WTC11 (cell line): ENCODE measurements around the gene FKBP1A. TPM values are rescaled to one million over a fixed set of nuclear protein-coding genes. Genes with fewer than 3 reads are reported as not detected.

ENCODE experiments used
- ATAC-seq: fragments of 200-7000 bp; cut with Tn5 transposase; 2 replicates; pipeline ENCODE4 v1.10.0; 2021; ENCODE audit warnings: mild to moderate bottlenecking, moderate library complexity
- CTCF ChIA-PET: fragments of 300-600 bp; sonication (Branson Sonifier 250); formaldehyde crosslinking; loops from one replicate; lab custom pipeline; 2021; ENCODE audit warnings: antibody characterized with exemption; lab: Charles Lee
- POLR2A ChIA-PET: fragments of 350-600 bp; sonication (Branson Sonifier 250); formaldehyde crosslinking; loops from one replicate; lab custom pipeline; 2021; ENCODE audit warnings: antibody characterized with exemption; lab: Charles Lee
- DNase-seq: peaks from one replicate; pipeline ENCODE4 v3.0.0; 2021; ENCODE audit warnings: low spot score
- H3K27ac Mint-ChIP-seq: 2 replicates; pipeline ENCODE4 v1.8.0; 2021; ENCODE audit warnings: mixed read lengths
- H3K27me3 Mint-ChIP-seq: 2 replicates; pipeline ENCODE4 v1.8.0; 2021; ENCODE audit warnings: low read depth, mild to moderate bottlenecking, moderate library complexity, mixed read lengths
- H3K36me3 Mint-ChIP-seq: 2 replicates; pipeline ENCODE4 v1.8.0; 2021; ENCODE audit warnings: mixed read lengths
- H3K4me1 Mint-ChIP-seq: 2 replicates; pipeline ENCODE4 v1.8.0; 2022; ENCODE audit warnings: mixed read lengths
- H3K4me3 Mint-ChIP-seq: 2 replicates; pipeline ENCODE4 v1.8.0; 2021; ENCODE audit warnings: mild to moderate bottlenecking, moderate library complexity, mixed read lengths
- H3K9me3 Mint-ChIP-seq: 2 replicates; pipeline ENCODE4 v1.8.0; 2021; ENCODE audit warnings: mixed read lengths
- CREM ChIP-seq: sonication (generic); formaldehyde crosslinking; IDR thresholded peaks from 2 replicates; pipeline ENCODE4 v1.8.1; 2022; ENCODE audit warnings: mild to moderate bottlenecking, missing genetic modification reagents, moderate library complexity
- ELF4 ChIP-seq: sonication (generic); formaldehyde crosslinking; IDR thresholded peaks from 2 replicates; pipeline ENCODE4 v1.8.1; 2022; ENCODE audit warnings: low read depth, mild to moderate bottlenecking, moderate library complexity, missing genetic modification reagents
- ETV6 ChIP-seq: sonication (generic); formaldehyde crosslinking; IDR thresholded peaks from 2 replicates; pipeline ENCODE4 v1.8.1; 2022; ENCODE audit warnings: mild to moderate bottlenecking, missing genetic modification reagents
- FOXP1 ChIP-seq: sonication (generic); formaldehyde crosslinking; IDR thresholded peaks from 2 replicates; pipeline ENCODE4 v1.8.0; 2022; ENCODE audit warnings: missing genetic modification reagents, mild to moderate bottlenecking, moderate library complexity, borderline replicate concordance
- JAZF1 ChIP-seq: fragments of 250-450 bp; sonication (Bioruptor Pico); IDR thresholded peaks from 2 replicates; pipeline ENCODE4 v1.9.0; 2021; ENCODE audit warnings: moderate library complexity, mild to moderate bottlenecking, inconsistent platforms
- JUN ChIP-seq: sonication (generic); formaldehyde crosslinking; IDR thresholded peaks from 2 replicates; pipeline ENCODE4 v1.8.0; 2023; ENCODE audit warnings: mild to moderate bottlenecking, missing genetic modification reagents
- NR2C2 ChIP-seq: sonication (generic); formaldehyde crosslinking; IDR thresholded peaks from 2 replicates; pipeline ENCODE4 v1.8.0; 2022; ENCODE audit warnings: mild to moderate bottlenecking, missing genetic modification reagents
- RELA ChIP-seq: sonication (generic); formaldehyde crosslinking; IDR thresholded peaks from 2 replicates; pipeline ENCODE4 v1.8.1; 2022; ENCODE audit warnings: missing genetic modification reagents, mild to moderate bottlenecking, borderline replicate concordance
- SMAD4 ChIP-seq: sonication (generic); formaldehyde crosslinking; IDR thresholded peaks from 2 replicates; pipeline ENCODE4 v1.8.0; 2022; ENCODE audit warnings: mild to moderate bottlenecking, missing genetic modification reagents
- TEAD4 ChIP-seq: sonication (generic); formaldehyde crosslinking; IDR thresholded peaks from 2 replicates; pipeline ENCODE4 v1.8.0; 2022; ENCODE audit warnings: mild to moderate bottlenecking, missing genetic modification reagents
- ZNF317 ChIP-seq: sonication (generic); formaldehyde crosslinking; IDR thresholded peaks from 2 replicates; pipeline ENCODE4 v1.8.1; 2023; ENCODE audit warnings: low read depth, mild to moderate bottlenecking, moderate library complexity, missing genetic modification reagents, borderline replicate concordance
- ZNF396 ChIP-seq: fragments of 250-450 bp; sonication (Bioruptor Pico); IDR thresholded peaks from 2 replicates; pipeline ENCODE4 v1.8.0; 2021; ENCODE audit warnings: mild to moderate bottlenecking, moderate library complexity, borderline replicate concordance
- total RNA-seq: library from RNA; stranded (reverse); gene quantifications from 3 replicates; pipeline ENCODE4 v1.2.3, GENCODE V29; 2021
- TF ChIP-seq, protein P1 (sequence below): sonication (generic); formaldehyde crosslinking; IDR thresholded peaks from 2 replicates; pipeline ENCODE4 v1.8.1; 2022; ENCODE audit warnings: mild to moderate bottlenecking, moderate library complexity, missing genetic modification reagents
- TF ChIP-seq, protein P2 (sequence below): fragments of 250-450 bp; sonication (Bioruptor Pico); IDR thresholded peaks from 2 replicates; pipeline ENCODE4 v1.9.0; 2021; ENCODE audit warnings: mild to moderate bottlenecking, borderline replicate concordance
- TF ChIP-seq, protein P3 (sequence below): fragments of 250-450 bp; sonication (Bioruptor Pico); IDR thresholded peaks from 2 replicates; pipeline ENCODE4 v1.8.0; 2021; ENCODE audit warnings: mild to moderate bottlenecking
- TF ChIP-seq, protein P4 (sequence below): sonication (generic); formaldehyde crosslinking; IDR thresholded peaks from 2 replicates; pipeline ENCODE4 v1.8.1; 2022; ENCODE audit warnings: missing genetic modification reagents, borderline replicate concordance
- TF ChIP-seq, protein P5 (sequence below): sonication (generic); formaldehyde crosslinking; IDR thresholded peaks from 2 replicates; pipeline ENCODE4 v1.8.0; 2022; ENCODE audit warnings: missing genetic modification reagents

Gene FKBP1A
- total RNA-seq, 1 experiment from 2014 or later, result 218 TPM

DNA sequence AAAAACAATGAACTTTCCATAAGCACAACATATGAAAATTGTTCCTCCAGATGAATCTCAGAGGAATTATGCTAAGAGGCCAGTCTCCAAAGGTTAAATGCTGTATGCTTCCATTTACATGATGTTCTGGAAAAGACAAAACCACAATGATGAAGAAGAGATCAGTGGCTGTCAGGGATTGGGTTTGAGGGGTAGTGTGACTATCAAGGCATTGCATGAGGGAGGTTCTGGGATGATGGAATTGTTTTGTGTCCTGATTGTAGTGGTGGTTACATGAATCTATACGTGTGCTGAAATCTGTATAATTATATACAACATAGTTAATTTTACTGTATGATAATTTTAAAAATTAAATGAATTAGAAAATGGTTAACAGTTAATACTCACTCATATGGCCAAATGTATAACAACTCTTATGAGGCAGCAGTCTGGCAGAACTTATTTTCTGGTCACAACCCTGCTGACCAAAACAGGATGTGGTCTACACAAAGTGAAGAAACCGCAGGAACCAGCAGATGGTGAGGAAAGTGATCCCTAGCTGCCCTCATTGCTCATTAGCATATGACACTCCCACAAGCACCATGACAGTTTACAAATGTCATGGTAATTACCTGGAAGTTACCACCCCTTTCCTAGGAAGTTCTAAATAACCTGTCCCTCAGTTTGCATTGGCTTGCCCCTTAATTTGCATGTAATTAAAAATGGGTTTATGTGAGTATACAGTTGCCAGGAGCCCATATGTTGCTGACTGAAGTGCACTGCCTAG, 41.9 kb upstream of the FKBP1A start:
- POLR2A ChIA-PET, result no interaction called here
- H3K27me3 Mint-ChIP-seq, result no peaks in the 10 kb centered on the region
- H3K4me3 Mint-ChIP-seq, result no peak overlapping the region

More for the DNA sequence above, 41.9 kb upstream of the FKBP1A start:
- no peak for TF ChIP-seq ELF4 (CRISPR knock-in tag)
- TF ChIP-seq, protein P1, sequence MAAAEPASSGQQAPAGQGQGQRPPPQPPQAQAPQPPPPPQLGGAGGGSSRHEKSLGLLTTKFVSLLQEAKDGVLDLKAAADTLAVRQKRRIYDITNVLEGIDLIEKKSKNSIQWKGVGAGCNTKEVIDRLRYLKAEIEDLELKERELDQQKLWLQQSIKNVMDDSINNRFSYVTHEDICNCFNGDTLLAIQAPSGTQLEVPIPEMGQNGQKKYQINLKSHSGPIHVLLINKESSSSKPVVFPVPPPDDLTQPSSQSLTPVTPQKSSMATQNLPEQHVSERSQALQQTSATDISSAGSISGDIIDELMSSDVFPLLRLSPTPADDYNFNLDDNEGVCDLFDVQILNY (CRISPR knock-in tag), result no peak
- TF ChIP-seq JUN, result no peak
- no peak for TF ChIP-seq ZNF317 (CRISPR knock-in tag)
- no peak for TF ChIP-seq ZNF396 (CRISPR knock-in tag)
- no peak for TF ChIP-seq ETV6
- TF ChIP-seq, protein P2, sequence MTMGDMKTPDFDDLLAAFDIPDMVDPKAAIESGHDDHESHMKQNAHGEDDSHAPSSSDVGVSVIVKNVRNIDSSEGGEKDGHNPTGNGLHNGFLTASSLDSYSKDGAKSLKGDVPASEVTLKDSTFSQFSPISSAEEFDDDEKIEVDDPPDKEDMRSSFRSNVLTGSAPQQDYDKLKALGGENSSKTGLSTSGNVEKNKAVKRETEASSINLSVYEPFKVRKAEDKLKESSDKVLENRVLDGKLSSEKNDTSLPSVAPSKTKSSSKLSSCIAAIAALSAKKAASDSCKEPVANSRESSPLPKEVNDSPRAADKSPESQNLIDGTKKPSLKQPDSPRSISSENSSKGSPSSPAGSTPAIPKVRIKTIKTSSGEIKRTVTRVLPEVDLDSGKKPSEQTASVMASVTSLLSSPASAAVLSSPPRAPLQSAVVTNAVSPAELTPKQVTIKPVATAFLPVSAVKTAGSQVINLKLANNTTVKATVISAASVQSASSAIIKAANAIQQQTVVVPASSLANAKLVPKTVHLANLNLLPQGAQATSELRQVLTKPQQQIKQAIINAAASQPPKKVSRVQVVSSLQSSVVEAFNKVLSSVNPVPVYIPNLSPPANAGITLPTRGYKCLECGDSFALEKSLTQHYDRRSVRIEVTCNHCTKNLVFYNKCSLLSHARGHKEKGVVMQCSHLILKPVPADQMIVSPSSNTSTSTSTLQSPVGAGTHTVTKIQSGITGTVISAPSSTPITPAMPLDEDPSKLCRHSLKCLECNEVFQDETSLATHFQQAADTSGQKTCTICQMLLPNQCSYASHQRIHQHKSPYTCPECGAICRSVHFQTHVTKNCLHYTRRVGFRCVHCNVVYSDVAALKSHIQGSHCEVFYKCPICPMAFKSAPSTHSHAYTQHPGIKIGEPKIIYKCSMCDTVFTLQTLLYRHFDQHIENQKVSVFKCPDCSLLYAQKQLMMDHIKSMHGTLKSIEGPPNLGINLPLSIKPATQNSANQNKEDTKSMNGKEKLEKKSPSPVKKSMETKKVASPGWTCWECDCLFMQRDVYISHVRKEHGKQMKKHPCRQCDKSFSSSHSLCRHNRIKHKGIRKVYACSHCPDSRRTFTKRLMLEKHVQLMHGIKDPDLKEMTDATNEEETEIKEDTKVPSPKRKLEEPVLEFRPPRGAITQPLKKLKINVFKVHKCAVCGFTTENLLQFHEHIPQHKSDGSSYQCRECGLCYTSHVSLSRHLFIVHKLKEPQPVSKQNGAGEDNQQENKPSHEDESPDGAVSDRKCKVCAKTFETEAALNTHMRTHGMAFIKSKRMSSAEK, result no peak
- TF ChIP-seq, protein P3, sequence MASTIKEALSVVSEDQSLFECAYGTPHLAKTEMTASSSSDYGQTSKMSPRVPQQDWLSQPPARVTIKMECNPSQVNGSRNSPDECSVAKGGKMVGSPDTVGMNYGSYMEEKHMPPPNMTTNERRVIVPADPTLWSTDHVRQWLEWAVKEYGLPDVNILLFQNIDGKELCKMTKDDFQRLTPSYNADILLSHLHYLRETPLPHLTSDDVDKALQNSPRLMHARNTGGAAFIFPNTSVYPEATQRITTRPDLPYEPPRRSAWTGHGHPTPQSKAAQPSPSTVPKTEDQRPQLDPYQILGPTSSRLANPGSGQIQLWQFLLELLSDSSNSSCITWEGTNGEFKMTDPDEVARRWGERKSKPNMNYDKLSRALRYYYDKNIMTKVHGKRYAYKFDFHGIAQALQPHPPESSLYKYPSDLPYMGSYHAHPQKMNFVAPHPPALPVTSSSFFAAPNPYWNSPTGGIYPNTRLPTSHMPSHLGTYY (CRISPR knock-in tag), result no peak
- TF ChIP-seq TEAD4, result no peak
- no peak for TF ChIP-seq SMAD4 (CRISPR knock-in tag)
- TF ChIP-seq, protein P4, sequence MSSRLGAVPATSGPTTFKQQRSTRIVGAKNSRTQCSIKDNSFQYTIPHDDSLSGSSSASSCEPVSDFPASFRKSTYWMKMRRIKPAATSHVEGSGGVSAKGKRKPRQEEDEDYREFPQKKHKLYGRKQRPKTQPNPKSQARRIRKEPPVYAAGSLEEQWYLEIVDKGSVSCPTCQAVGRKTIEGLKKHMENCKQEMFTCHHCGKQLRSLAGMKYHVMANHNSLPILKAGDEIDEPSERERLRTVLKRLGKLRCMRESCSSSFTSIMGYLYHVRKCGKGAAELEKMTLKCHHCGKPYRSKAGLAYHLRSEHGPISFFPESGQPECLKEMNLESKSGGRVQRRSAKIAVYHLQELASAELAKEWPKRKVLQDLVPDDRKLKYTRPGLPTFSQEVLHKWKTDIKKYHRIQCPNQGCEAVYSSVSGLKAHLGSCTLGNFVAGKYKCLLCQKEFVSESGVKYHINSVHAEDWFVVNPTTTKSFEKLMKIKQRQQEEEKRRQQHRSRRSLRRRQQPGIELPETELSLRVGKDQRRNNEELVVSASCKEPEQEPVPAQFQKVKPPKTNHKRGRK (CRISPR knock-in tag), result no peak
- no peak for TF ChIP-seq JAZF1 (CRISPR knock-in tag)
- TF ChIP-seq FOXP1 (CRISPR knock-in tag), result no peak
- no peak for TF ChIP-seq RELA (CRISPR knock-in tag)
- no peak for TF ChIP-seq CREM
- TF ChIP-seq NR2C2 (CRISPR knock-in tag), result no peak
- TF ChIP-seq, protein P5, sequence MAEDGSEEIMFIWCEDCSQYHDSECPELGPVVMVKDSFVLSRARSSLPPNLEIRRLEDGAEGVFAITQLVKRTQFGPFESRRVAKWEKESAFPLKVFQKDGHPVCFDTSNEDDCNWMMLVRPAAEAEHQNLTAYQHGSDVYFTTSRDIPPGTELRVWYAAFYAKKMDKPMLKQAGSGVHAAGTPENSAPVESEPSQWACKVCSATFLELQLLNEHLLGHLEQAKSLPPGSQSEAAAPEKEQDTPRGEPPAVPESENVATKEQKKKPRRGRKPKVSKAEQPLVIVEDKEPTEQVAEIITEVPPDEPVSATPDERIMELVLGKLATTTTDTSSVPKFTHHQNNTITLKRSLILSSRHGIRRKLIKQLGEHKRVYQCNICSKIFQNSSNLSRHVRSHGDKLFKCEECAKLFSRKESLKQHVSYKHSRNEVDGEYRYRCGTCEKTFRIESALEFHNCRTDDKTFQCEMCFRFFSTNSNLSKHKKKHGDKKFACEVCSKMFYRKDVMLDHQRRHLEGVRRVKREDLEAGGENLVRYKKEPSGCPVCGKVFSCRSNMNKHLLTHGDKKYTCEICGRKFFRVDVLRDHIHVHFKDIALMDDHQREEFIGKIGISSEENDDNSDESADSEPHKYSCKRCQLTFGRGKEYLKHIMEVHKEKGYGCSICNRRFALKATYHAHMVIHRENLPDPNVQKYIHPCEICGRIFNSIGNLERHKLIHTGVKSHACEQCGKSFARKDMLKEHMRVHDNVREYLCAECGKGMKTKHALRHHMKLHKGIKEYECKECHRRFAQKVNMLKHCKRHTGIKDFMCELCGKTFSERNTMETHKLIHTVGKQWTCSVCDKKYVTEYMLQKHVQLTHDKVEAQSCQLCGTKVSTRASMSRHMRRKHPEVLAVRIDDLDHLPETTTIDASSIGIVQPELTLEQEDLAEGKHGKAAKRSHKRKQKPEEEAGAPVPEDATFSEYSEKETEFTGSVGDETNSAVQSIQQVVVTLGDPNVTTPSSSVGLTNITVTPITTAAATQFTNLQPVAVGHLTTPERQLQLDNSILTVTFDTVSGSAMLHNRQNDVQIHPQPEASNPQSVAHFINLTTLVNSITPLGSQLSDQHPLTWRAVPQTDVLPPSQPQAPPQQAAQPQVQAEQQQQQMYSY (CRISPR knock-in tag), result no peak
- Mint-ChIP-seq H3K4me1 (peaks cover 37% of the 10 kb centered on the region), H3K36me3 (peaks cover 27% of the 10 kb centered on the region), H3K9me3 (peaks cover 30% of the 10 kb centered on the region), H3K27ac (no peak overlapping the region)
- CTCF ChIA-PET, result interaction anchor here (0.7 to 4.3 kb wide), 3 partner anchors 11 to 101 kb away, joined by 3 to 20 read pairs (median 4); partner anchors contain the start of gene NSFL1C
- DNase-seq, result no peak
- peak; percentile 64 for ATAC-seq
